ENCODE measurements around the gene IGFALS. TPM values are rescaled to one million over a fixed set of nuclear protein-coding genes. Genes with fewer than 3 reads are reported as not detected.

Gene IGFALS
- total and polyA plus RNA-seq, 2 donors (not counting 3 experiments of a cell fraction or from before 2014, with no cell fraction given): not detected

GRCh38 chr16:1792836-1793577 lies 498 bp downstream of the IGFALS start:
- dilution Hi-C loops (cut with MboI; ENCODE audit: extremely low pct_ligation_motif_present, low sequenced_read_pairs): no loop called here
- no peak for FAIRE-seq

More at GRCh38 chr16:1792836-1793577, 498 bp downstream of the IGFALS start:
- H3K36me3 ChIP-seq (ENCODE audit: control insufficient read depth in 2 of 2, extremely low read depth in 1 of 2, insufficient read depth in 2 of 2, low read length in 2 of 2): peaks cover 0 to 8% of the 10 kb centered on the region in 2 experiments
- H3K4me2 ChIP-seq (ENCODE audit: insufficient read depth, low read length): no peak overlapping the region
- H3K9me3 ChIP-seq (replicated peaks; ENCODE audit: control insufficient read depth, insufficient read depth, low read length): no peaks in the 10 kb centered on the region
- H2AFZ ChIP-seq (ENCODE audit: low read depth, low read length): no peak overlapping the region
- no peaks in the 10 kb centered on the region for H4K20me1 ChIP-seq (replicated peaks; ENCODE audit: control insufficient read depth, extremely low read depth, insufficient read depth, low read length)
- H3K27me3 ChIP-seq (ENCODE audit: control insufficient read depth in 2 of 2, insufficient read depth in 2 of 2, low read length in 2 of 2): no peaks in the 10 kb centered on the region
- H3K9ac ChIP-seq (replicated peaks; ENCODE audit: extremely low read depth, insufficient read depth, low read length): no peak overlapping the region
- H3K79me2 ChIP-seq (ENCODE audit: control insufficient read depth, insufficient read depth, low read length): no peaks in the 10 kb centered on the region
- no peak overlapping the region for H3K4me3 ChIP-seq (replicated peaks in 1 of 3; ENCODE audit: insufficient read depth in 1 of 3, low read depth in 1 of 3, low read length in 3 of 3)
- CTCF ChIA-PET: no interaction called here
- intact Hi-C loops (cut with micrococcal nuclease): no loop called here
- no peaks in the 10 kb centered on the region for H3K4me1 ChIP-seq (ENCODE audit: control insufficient read depth, extremely low read depth, insufficient read depth, low read length)
- no peaks in the 10 kb centered on the region for H3K9me1 ChIP-seq (replicated peaks; ENCODE audit: control insufficient read depth, extremely low read depth, insufficient read depth, low read length)
- DNase-seq (ENCODE audit: low read depth, low spot score): no peak
- no TSS peak for BruUV-seq (replicated peaks)
- no peak for TF ChIP-seq EZH2 (IDR thresholded peaks at IDR 0.05; ENCODE audit: borderline replicate concordance, low read depth, low read length, severe bottlenecking)
- TF ChIP-seq JUN (IDR thresholded peaks at IDR 0.05; ENCODE audit: borderline replicate concordance, insufficient read depth, insufficient read length, low read depth): no peak
- no peak for TF ChIP-seq MAX (IDR thresholded peaks at IDR 0.05; ENCODE audit: insufficient read depth, insufficient read length)
- TF ChIP-seq POLR2A (IDR thresholded peaks at IDR 0.05; ENCODE audit: low read depth, low read length): no peak
- no peak for TF ChIP-seq MYC (IDR thresholded peaks at IDR 0.05; ENCODE audit: low read depth, low read length)
- no peak for TF ChIP-seq CTCF (IDR thresholded peaks at IDR 0.05; ENCODE audit: extremely low read depth in 1 of 2, insufficient read depth in 1 of 2, low read depth in 1 of 2, low read length in 2 of 2)
- no peak for TF ChIP-seq GATA2 (IDR thresholded peaks at IDR 0.05; ENCODE audit: insufficient read depth, insufficient read length, low read depth, low read length)
- no peak for TF ChIP-seq FOS (IDR thresholded peaks at IDR 0.05; ENCODE audit: borderline replicate concordance, insufficient read depth, low read length)
- TF ChIP-seq POLR2AphosphoS5 (IDR thresholded peaks at IDR 0.05; ENCODE audit: insufficient read depth, low read depth, low read length): no peak
- H3K27ac ChIP-seq (ENCODE audit: insufficient read depth, low read depth, low read length): no peak overlapping the region
- POLR2A ChIA-PET: no interaction called here

All from endothelial cell of umbilical vein (primary cell).